GM19395 (cell line): ENCODE measurements around the gene DRD2.

Experiments
- ATAC-seq: cut with Tn5 transposase; IDR thresholded peaks from one replicate; pipeline ENCODE4 v1.9.1; 2021; ENCODE audit warnings: mild to moderate bottlenecking, moderate library complexity; ENCODE audit not compliant: unreplicated experiment

The DRD2 gene

DNA sequence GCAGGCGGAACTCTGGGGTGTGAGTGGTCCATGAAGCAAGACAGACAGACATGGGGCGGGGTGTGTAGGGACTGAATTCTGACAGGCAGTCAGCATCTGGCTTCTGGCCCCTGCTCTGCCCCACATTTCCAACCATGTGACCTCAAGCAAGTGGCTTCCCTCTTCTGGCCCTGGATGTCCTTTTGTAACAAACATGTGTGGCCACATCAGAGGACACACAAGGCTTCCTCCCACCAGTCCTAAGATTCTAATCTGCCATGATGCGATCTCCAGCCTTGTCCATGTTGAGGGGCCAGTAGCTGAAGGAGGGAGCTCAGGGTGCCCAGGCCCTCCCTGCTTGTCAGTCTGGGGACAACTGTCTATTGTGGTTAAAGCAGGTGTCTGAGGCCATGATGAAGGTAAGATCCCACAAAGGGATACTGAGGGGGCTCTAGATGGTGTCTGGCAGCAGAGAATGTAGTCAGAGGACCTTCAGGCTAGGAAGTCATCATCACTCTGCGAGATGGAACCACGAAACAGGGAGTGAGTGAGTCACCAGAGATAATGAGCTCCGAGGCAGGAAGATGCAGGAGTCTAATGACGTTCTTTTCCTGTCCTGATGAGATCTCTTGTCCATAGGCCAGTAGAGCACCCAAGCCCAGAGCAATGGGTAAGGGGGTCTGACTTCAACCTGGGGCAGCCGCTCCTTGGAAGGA, 27.4 kb downstream of the DRD2 start:
- no peak for ATAC-seq

DNA sequence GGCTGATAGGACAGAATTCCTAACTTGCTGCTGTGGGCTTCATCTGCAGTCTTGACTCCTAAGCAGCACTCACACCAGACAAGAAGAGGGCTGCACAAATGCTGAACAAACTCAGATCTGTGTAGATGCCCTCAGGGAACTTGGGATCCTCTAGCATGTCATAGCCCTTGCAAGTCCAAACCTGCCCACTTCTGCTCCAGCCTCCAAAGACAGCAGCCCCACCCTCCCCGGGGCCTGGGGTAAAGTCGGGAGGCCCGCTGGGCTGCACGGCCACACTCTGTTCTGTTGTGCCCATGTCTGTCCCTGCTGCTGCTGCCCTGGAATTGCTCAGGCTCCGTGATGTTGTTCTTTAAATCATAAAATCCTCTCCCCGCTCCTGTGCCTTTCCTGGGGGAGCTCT, 28.3 kb downstream of the DRD2 start:
- ATAC-seq, result no peak

DNA sequence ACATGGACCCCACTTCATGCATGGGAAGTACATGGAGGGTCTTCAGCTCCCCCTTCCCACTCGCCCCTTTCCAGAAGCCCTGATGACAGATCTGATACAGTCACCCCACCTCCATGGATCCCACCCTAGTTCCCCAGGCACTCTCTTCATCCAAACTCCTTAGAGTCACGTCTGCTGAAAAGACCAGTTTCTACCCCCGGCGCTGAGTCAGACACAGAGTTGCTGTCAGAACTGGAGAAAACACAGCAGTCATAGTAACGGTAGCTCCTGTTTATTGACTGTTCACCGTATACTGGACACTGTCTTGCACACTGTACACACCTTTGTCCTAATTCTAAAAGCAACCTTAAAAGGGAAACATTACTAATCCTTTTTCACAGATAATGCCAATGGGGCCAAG, 29.1 kb downstream of the DRD2 start:
- ATAC-seq, result no peak

DNA sequence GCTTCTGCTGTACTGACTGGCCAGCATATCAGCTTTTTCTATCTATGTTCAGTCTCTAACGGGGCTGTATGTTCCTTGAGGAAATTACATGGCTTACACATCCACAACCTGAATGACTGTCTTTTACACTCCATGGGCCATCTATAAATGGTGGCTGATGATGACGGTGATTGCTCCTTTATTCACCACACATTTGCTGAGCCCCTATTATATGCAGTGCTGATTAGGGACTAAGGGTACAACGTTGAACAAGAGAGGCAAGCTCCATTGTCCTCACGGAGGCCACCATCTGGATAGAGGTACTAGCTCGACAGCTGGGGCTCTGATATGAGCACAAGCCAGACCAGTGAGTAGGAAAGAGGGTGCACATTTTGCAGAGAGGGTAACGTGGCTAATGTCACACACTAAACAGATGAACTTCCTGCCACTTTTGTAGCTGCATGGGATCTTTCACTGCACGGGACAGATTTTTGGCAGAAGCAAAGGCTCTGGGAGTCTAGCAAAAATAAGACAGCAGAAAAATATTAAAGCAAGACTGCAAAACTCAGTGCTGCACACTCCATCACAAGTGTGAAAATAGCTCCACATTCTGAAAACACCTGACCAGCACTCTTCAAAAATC, 30.6 kb downstream of the DRD2 start:
- ATAC-seq, result no peak

DNA sequence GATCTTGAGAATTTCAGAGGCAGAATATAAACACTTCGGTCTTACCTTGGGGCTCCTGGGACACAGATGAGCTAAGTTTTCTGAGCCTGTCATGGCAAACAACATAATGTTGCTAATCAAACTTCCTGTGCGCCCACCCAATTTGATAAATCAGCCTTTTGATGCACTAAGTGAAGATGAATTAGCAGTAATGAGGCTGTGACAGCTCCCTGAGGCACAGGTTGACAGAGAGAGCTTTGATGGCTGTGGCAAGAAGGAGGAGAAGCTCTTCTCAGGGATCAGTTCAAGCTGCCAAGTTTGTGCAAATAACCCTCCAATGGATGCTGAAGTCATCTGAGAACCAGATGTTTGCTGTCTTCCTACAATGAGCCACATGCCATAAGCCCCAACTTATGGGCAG, 34.4 kb downstream of the DRD2 start:
- no peak for ATAC-seq

DNA sequence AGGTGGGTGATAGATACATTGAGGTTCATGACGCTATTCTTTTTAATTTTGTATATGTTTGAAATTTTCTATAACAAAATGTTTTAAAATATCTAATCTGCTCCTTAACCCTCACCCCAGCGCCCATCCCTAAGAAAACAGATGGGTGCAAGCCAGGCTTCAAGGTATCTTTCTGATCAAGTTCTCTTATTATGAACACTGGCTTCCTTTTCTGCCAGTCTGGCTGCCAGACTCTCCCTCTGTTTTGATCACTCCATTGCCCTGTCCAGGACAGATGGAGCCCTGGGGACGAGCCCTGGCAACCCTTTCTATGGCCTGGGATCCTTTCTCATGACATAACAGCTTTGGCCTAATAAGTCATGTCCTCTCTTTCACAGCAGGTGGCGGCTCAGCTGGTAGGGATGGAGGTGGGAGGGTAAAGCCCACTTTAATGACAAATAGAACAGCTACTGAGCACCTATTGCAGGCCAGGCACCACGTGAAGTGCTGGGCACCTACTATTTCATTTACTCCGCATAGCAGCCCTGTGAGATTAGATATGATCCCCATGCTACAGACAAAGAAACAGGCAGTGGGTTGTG, 38.4 kb downstream of the DRD2 start:
- ATAC-seq, result no peak

DNA sequence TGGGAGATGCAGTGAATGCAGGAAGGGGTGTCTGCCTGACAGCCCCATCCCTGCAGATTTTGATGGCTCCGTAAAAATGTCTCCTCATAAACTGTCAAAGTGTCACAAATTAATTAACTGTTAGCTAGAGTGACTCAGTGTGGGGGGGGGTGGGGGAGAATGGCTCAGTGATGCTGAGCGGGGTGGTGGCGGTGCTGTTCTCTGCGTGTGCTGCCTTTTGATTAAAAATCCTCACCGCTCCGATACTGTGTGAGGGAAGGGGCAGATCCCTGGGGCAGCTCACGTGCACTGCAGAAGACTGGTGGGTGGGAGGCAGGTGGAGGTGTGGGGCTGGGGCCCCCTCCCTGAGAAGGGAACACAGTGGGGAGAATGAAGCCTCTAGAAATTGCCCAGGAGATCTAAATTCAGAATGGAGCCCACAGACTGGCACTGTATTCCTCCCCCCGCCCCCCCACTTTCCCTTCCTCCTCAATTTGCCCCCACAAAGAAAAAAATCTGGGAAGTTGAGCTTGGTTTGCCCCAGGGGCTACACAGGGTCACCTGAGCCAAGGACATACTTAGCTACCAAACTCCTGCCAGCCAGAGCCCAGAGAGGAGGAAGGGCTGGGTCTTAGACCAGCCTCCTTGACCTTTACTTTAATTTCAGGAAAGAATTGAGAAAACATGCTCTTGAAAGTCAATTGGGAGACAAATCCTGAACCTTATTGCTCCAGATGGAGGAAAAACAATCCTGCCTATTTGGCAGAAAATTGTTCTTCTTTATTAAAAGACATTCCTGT, 39.8 kb downstream of the DRD2 start:
- no peak for ATAC-seq

DNA sequence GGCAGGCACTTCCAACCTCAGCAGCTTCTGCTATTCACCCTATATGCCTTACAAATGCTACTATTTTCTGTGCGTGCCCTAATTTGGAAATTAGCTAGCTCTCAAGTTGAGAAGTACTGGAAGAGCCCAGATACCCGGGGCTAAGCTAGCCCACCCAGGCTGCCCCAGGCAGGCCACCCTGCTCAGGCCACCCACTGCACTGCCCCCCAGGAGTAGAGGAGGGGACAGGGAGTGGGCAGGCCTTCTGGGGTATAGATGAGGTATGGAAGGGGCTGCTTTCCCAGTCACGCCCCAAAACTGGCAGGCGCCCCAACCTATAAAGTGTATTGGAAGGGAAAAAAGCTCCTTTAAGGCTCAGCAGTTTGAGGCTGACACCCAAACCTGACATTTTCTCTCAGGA, 43.5 kb downstream of the DRD2 start:
- ATAC-seq, result no peak

DNA sequence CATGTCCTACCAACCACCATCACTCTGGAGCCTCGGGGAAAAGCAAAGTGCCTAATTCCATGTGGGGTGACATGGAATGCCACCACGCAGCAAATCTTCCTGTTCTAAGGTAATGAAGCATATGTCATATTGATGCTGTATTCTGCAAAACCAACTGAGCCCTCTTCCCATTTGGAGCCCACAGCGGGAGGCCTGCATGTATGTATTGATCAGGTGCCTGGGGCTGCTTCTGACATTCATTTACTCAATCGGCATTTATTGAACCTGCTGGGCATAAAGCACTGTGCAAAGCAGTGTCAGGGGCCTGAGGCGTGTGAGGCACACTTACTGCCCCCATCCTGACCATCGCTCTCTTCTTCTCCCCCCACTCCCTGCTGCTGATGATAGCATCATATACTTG, 48.5 kb downstream of the DRD2 start:
- ATAC-seq, result no peak

DNA sequence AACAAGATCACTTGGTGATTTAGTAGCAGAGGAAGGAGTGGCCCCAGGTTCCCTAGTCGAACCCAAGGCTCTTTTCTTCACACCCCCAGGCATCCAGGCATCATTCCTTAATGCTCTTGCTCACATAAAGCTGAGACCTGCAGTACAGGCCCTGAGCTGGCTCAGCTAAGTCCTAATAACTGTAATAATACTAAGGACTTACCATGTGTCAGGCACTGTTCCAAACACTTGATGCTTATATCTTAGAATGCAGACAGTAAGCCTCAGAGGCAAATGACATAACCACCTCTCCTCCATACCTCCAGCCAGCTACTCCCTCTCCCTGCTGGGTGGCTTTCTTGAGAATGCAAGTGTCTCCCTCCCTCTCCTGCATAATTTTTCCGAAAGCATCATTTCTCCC, 54.4 kb downstream of the DRD2 start:
- ATAC-seq, result no peak

DNA sequence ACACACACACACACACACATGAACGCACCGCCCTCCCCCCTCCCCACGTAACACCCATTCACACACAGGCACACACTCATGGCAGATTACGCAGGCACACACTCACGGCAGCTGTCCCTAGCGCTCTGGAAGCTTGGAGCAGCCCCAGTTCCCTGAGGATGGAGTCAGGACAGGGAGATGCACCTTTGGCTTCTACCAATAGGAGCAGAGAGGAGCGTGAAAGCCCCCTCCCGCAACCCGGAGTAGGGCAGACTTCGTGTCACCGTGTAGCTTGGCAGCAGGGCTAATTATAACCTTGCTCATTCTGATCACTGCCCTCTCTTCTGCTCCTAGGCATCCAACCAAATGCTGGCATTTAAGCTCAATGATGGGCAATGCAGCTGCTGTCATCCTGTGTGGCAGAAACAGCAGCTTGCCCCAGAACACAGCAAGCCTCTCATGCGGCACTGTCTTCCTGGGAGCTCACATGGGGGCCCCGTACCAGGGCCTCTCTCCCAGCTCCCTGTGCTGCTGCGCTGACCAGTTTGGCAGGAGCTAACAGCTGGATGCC, 55.7 kb downstream of the DRD2 start:
- no peak for ATAC-seq

DNA sequence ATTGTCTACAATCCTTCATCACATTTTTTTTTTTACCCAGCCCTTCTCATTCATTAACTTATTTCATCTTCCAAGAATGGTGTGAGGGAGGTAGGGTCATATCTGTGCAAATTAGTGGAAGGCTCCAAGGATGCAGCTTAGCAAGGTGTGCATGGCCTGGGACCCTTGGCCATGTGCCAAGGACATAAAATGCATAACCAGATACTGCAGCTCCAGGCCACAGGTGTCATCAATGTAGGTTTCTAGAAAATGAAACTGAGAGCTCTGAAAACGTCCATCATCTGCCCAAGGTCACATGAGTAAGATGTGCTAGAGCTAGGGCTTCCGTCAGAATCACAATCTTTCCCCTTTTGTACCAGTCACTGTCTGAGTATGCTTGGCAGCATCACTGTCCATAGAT, 57.8 kb downstream of the DRD2 start:
- no peak for ATAC-seq

DNA sequence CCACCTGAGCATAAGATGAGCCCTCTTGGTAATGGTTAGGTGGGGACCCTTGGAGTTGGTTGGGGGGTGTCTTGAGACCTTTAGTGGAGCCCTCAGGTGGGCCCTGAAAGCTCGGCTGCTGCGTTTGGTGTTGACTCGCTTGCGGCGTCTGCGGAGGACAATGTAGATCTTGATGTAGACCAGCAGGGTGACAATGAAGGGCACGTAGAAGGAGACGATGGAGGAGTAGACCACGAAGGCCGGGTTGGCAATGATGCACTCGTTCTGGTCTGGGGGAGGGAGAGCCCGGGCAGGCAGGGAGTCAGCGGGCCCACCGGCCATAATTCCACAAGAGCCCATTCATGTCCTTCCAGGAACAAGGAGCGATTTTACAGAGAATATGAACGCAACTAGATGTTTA, 59.9 kb downstream of the DRD2 start:
- no peak for ATAC-seq

DNA sequence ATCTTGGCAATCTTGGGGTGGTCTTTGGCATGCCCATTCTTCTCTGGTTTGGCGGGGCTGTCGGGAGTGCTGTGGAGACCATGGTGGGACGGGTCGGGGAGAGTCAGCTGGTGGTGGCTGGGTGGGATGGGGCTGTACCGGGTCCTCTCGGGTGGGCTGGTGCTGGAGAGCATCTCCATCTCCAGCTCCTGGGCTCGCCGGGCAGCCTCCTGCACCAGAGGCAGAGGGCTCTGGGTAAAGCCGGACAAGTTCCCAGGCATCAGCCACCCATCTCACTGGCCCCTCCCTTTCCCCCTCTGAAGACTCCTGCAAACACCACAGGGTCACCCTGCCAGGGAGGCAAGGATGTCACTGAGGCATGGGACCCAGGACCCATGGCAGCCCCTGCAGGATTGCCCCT, 62.5 kb downstream of the DRD2 start:
- no peak for ATAC-seq

DNA sequence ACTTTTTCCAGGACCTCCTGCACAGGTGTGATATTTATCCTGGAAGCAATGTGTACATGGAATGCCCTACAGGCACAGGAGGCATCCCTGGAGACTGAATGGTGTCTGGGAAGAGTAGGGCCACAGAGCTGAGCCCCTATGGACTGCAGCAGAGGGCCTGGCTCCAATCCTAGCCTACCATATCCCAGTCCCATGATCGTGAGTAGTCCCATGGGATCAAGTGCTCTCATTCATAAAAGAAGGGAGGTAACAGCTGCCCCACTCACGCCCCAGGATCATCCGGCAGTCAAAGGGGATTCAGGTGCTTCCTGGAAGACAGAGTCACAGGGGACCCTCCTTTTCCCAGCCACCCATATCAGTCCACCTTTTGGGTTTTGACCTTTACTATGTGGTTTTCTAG, 63.7 kb downstream of the DRD2 start:
- no peak for ATAC-seq

DNA sequence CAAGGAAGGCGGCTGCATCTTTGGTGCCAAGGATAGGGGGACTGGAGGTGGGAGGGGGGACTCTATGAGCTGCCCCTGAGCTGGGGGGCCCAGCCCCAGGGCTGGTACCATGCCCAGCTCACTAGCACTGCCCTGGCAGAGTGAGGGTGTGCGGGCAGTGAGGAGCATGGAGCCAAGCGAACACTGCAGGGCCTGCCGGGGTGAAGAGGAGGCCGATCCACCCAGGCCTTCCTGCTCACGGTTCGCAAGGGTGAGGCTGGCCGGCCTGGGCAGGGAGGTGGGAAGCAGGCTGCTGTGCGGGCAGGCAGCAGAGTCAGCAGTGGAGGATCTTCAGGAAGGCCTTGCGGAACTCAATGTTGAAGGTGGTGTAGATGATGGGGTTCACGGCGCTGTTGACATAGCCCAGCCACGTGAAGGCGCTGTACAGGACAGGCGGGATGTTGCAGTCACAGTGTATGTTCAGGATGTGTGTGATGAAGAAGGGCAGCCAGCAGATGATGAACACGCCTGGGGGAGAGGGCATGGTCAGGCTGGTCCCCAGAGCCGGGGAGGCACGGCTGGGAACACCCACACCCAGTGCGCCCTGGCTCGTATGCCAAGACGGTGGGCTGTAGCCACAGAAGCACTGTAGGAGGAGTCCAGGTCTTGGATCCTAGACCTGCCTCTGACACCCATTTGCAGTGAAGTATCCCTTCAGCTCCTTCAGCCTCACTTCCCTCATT, 64.6 kb downstream of the DRD2 start:
- ATAC-seq, result no peak

DNA sequence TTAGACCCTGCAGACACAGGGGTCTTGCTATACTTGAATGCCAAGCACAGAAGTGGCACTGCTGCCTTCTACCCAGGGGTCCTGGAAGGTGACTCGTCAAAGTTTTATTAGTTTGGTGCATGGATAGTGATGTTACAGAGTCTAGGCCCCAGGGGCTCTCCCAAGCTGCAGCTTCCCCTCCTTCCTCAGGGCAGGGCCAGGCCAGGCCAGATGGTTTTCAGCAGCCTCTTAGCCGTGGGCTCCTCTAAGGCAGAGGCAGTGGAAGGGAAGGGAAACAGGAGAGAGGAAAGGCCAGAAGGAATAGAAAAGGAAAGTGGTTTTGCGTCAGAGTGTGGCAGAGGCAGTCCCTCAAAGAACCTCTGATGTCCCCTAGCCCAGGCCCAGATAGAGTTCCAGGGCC, 65.7 kb downstream of the DRD2 start:
- ATAC-seq, result no peak

DNA sequence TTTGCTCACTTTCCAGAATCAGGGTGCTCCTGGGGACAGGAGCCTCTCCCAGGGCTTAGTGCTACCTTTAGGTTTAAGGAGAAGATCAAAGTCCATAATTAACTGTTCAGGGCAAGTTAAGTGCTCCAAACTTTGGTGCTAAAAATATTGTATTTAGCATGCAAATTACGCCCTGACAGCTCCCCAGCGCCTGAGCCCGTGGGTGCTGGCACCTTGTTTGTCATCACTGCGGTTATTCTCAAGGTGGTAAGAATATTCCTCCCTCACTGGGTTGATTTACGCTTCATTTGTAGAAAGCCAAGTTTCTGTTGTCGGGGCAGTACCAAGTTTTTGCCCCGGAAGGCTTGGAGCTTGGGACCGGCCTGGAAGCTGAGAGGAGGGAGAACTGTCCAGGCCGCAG, 66.3 kb downstream of the DRD2 start:
- ATAC-seq, result no peak

DNA sequence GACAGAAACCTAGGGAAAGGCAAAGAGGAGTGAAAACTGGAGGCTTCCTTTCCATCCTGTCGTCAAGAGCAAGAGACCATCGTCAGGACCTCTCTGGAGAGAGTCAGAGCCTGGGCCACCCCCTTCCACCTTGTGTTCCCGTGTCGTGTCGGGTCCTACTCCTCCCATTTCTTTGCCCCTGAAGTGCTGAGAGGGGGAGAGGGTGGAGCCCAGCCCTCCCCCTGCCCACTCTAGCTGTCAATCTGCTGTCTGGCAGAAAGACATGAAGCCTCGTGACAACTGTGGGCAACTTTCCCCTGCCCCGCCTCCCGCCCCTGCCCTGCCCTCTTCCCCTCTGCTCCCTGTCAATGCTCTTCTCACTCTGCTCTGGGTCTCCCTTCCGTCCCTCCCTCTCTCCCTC, 67.0 kb downstream of the DRD2 start:
- no peak for ATAC-seq

DNA sequence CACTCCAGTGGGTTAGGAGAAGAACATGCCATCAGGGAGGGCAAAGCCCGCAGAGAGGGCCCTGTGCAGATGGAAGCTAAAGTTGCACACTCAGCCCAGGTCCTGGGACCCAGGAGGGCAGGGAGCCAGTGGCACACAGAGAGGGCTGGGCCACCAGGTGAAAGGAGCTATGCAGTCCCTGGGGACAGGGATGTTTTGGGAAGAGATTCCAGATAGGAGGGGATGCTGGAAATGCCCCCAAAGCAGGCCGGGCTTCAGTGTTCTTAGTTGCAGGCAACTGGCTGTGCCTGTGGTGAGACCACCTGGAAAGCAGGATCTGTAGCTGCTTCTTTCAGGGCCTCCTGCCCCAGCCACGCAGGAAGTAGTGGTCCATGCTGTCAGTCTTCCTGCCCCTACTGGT, 68.0 kb downstream of the DRD2 start:
- ATAC-seq, result no peak
